GM12874 (cell line): ENCODE data around the gene SMTN.

Experiments used
- CTCF ChIP-seq: IDR thresholded peaks from 2 replicates; pipeline ENCODE4 v1.5.1; 2011; ENCODE audit warnings: low read depth, mild to moderate bottlenecking, control low read depth, low read length, moderate library complexity; ENCODE audit not compliant: insufficient read depth

The SMTN gene

GRCh38 chr22:31045900-31046538 is 35.1 kb upstream of the SMTN start:
- TF ChIP-seq CTCF: no peak

GRCh38 chr22:31046539-31047226 is 34.4 kb upstream of the SMTN start:
- TF ChIP-seq CTCF: no peak

- no peak for TF ChIP-seq CTCF
These were observed 32.5 kb upstream of the SMTN start for GRCh38 chr22:31048570-31048969.

GRCh38 chr22:31049815-31050420 is 31.2 kb upstream of the SMTN start:
- no peak for TF ChIP-seq CTCF

- no peak for TF ChIP-seq CTCF
These were observed 25.9 kb upstream of the SMTN start for GRCh38 chr22:31055117-31055634.

GRCh38 chr22:31055635-31056159 is 25.4 kb upstream of the SMTN start:
- TF ChIP-seq CTCF: no peak

- TF ChIP-seq CTCF: no peak
These were observed 24.0 kb upstream of the SMTN start for GRCh38 chr22:31056986-31057599.
